ENCODE results near the gene NAV3.

- TF ChIP-seq, protein P1, sequence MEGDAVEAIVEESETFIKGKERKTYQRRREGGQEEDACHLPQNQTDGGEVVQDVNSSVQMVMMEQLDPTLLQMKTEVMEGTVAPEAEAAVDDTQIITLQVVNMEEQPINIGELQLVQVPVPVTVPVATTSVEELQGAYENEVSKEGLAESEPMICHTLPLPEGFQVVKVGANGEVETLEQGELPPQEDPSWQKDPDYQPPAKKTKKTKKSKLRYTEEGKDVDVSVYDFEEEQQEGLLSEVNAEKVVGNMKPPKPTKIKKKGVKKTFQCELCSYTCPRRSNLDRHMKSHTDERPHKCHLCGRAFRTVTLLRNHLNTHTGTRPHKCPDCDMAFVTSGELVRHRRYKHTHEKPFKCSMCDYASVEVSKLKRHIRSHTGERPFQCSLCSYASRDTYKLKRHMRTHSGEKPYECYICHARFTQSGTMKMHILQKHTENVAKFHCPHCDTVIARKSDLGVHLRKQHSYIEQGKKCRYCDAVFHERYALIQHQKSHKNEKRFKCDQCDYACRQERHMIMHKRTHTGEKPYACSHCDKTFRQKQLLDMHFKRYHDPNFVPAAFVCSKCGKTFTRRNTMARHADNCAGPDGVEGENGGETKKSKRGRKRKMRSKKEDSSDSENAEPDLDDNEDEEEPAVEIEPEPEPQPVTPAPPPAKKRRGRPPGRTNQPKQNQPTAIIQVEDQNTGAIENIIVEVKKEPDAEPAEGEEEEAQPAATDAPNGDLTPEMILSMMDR (conservative IDR thresholded peaks at IDR 0.05; ENCODE audit: low read depth, low read length): no peak
- no peak for TF ChIP-seq EZH2 (IDR thresholded peaks at IDR 0.05; ENCODE audit: low read length, unreplicated experiment)
These were observed 377.4 kb downstream of the NAV3 start for GRCh38 chr12:78208092-78208491.

All from PC-3 (cell line).